HG03520 (cell line): ENCODE data around the gene PPP2R3B.
"Not testable (repeated sequence)": the region's sequence is repeated elsewhere in the genome, so short reads cannot be mapped to it uniquely, and the experiment has no call there.

Experiments
- ATAC-seq: cut with Tn5 transposase; IDR thresholded peaks from one replicate; pipeline ENCODE4 v1.9.1; 2021; ENCODE audit warnings: mild to moderate bottlenecking, moderate library complexity; ENCODE audit not compliant: unreplicated experiment

PPP2R3B gene

GRCh38 chrX:356385-357034 lies 30.2 kb downstream of the PPP2R3B start:
- ATAC-seq = no peak

GRCh38 chrX:355329-356050 lies 31.2 kb downstream of the PPP2R3B start:
- no peak for ATAC-seq

GRCh38 chrX:353566-354535 lies 32.9 kb downstream of the PPP2R3B start:
- ATAC-seq = no peak

GRCh38 chrX:352582-353314 lies 34.0 kb downstream of the PPP2R3B start:
- no peak for ATAC-seq

- ATAC-seq = no peak
These were observed 34.5 kb downstream of the PPP2R3B start for GRCh38 chrX:352181-352580.

GRCh38 chrX:351736-352135 lies 35.0 kb downstream of the PPP2R3B start:
- ATAC-seq = no peak

GRCh38 chrX:351324-351641 lies 35.4 kb downstream of the PPP2R3B start:
- ATAC-seq = not testable (repeated sequence)

- no peak for ATAC-seq
These were observed 36.0 kb downstream of the PPP2R3B start for GRCh38 chrX:350534-351323.

GRCh38 chrX:350148-350533 lies 36.6 kb downstream of the PPP2R3B start:
- no peak for ATAC-seq

GRCh38 chrX:349702-350101 lies 37.0 kb downstream of the PPP2R3B start:
- ATAC-seq = no peak

GRCh38 chrX:349196-349595 lies 37.5 kb downstream of the PPP2R3B start:
- no peak for ATAC-seq

- no peak for ATAC-seq
These were observed 38.1 kb downstream of the PPP2R3B start for GRCh38 chrX:348461-349117.

- no peak for ATAC-seq
These were observed 39.2 kb downstream of the PPP2R3B start for GRCh38 chrX:347351-348117.

- no peak for ATAC-seq
These were observed 40.5 kb downstream of the PPP2R3B start for GRCh38 chrX:346034-346813.

GRCh38 chrX:345020-345925 lies 41.4 kb downstream of the PPP2R3B start:
- ATAC-seq = no peak

GRCh38 chrX:344371-344901 lies 42.3 kb downstream of the PPP2R3B start:
- no peak for ATAC-seq

GRCh38 chrX:341541-342101 lies 45.1 kb downstream of the PPP2R3B start:
- no peak for ATAC-seq
